Measurements from ENCODE around the gene L3MBTL4.
"Not testable (repeated sequence)": the region's sequence is repeated elsewhere in the genome, so short reads cannot be mapped to it uniquely, and the experiment has no call there.

Gene L3MBTL4

GRCh38 chr18:6055711-6056110 is 359.0 kb downstream of the L3MBTL4 start:
- no peak overlapping the region for H3K4me3 ChIP-seq (ENCODE audit: low read depth, low read length)

- H3K4me3 ChIP-seq (ENCODE audit: low read depth, low read length) = no peak overlapping the region
Observed at GRCh38 chr18:6054256-6054842, 360.4 kb downstream of the L3MBTL4 start.

GRCh38 chr18:6052449-6052913 is 362.2 kb downstream of the L3MBTL4 start:
- H3K4me3 ChIP-seq (ENCODE audit: low read depth, low read length) = no peak overlapping the region

- not testable (repeated sequence) for H3K4me3 ChIP-seq (ENCODE audit: low read depth, low read length)
Observed at GRCh38 chr18:6047596-6047995, 367.1 kb downstream of the L3MBTL4 start.

- no peak overlapping the region for H3K4me3 ChIP-seq (ENCODE audit: low read depth, low read length)
Observed at GRCh38 chr18:6044773-6045172, 369.9 kb downstream of the L3MBTL4 start.

GRCh38 chr18:6044319-6044718 is 370.4 kb downstream of the L3MBTL4 start:
- H3K4me3 ChIP-seq (ENCODE audit: low read depth, low read length) = no peak overlapping the region

- H3K4me3 ChIP-seq (ENCODE audit: low read depth, low read length) = no peak overlapping the region
Observed at GRCh38 chr18:6039055-6039454, 375.7 kb downstream of the L3MBTL4 start.

- H3K4me3 ChIP-seq (ENCODE audit: low read depth, low read length) = no peak overlapping the region
Observed at GRCh38 chr18:6031442-6031841, 383.3 kb downstream of the L3MBTL4 start.

- H3K4me3 ChIP-seq (ENCODE audit: low read depth, low read length) = no peak overlapping the region
Observed at GRCh38 chr18:6031002-6031401, 383.7 kb downstream of the L3MBTL4 start.

- no peak overlapping the region for H3K4me3 ChIP-seq (ENCODE audit: low read depth, low read length)
Observed at GRCh38 chr18:6024745-6025248, 389.9 kb downstream of the L3MBTL4 start.

GRCh38 chr18:6023551-6023950 is 391.2 kb downstream of the L3MBTL4 start:
- no peak overlapping the region for H3K4me3 ChIP-seq (ENCODE audit: low read depth, low read length)

GRCh38 chr18:6022845-6023244 is 391.9 kb downstream of the L3MBTL4 start:
- H3K4me3 ChIP-seq (ENCODE audit: low read depth, low read length) = no peak overlapping the region

GRCh38 chr18:6022074-6022444 is 392.7 kb downstream of the L3MBTL4 start:
- H3K4me3 ChIP-seq (ENCODE audit: low read depth, low read length) = no peak overlapping the region

- no peak overlapping the region for H3K4me3 ChIP-seq (ENCODE audit: low read depth, low read length)
Observed at GRCh38 chr18:6021306-6022073, 393.2 kb downstream of the L3MBTL4 start.

GRCh38 chr18:6018671-6019070 is 396.0 kb downstream of the L3MBTL4 start:
- H3K4me3 ChIP-seq (ENCODE audit: low read depth, low read length) = no peak overlapping the region

GRCh38 chr18:6017171-6017570 is 397.5 kb downstream of the L3MBTL4 start:
- H3K4me3 ChIP-seq (ENCODE audit: low read depth, low read length) = no peak overlapping the region

- H3K4me3 ChIP-seq (ENCODE audit: low read depth, low read length) = no peak overlapping the region
Observed at GRCh38 chr18:6015364-6015763, 399.3 kb downstream of the L3MBTL4 start.

- H3K4me3 ChIP-seq (ENCODE audit: low read depth, low read length) = no peak overlapping the region
Observed at GRCh38 chr18:6013171-6013810, 401.4 kb downstream of the L3MBTL4 start.

GRCh38 chr18:6010921-6011320 is 403.8 kb downstream of the L3MBTL4 start:
- H3K4me3 ChIP-seq (ENCODE audit: low read depth, low read length) = no peak overlapping the region

- no peak overlapping the region for H3K4me3 ChIP-seq (ENCODE audit: low read depth, low read length)
Observed at GRCh38 chr18:6010284-6010683, 404.4 kb downstream of the L3MBTL4 start.

GRCh38 chr18:6009756-6010155 is 405.0 kb downstream of the L3MBTL4 start:
- no peak overlapping the region for H3K4me3 ChIP-seq (ENCODE audit: low read depth, low read length)

- no peak overlapping the region for H3K4me3 ChIP-seq (ENCODE audit: low read depth, low read length)
Observed at GRCh38 chr18:6004683-6005082, 410.0 kb downstream of the L3MBTL4 start.

All from iPS-11a (cell line).